OCI-LY3 (cell line): ENCODE data around the gene FARP1.

Experiments
- CTCF ChIP-seq: fragments of 200-600, 300-600 bp; sonication (generic); IDR thresholded peaks from 2 replicates; pipeline ENCODE4 v1.5.1; 2014; ENCODE audit warnings: antibody characterized with exemption, low read length, low read depth
- EZH2phosphoT487 ChIP-seq: fragments of 200-600 bp; shearing (Covaris generic); IDR thresholded peaks from 2 replicates; pipeline ENCODE4 v1.6.1; 2018; ENCODE audit warnings: antibody characterized with exemption, mixed run types, low read depth

- TF ChIP-seq CTCF = no peak
- no peak for TF ChIP-seq EZH2phosphoT487
Observed at GRCh38 chr13:98495627-98496478, 353.0 kb downstream of the FARP1 start.
